DMS153 treated with DMSO at 0.1 percent for 48 hours (cell line): Measurements from ENCODE around the gene SYCP3.
"Not testable (repeated sequence)": the region's sequence is repeated elsewhere in the genome, so short reads cannot be mapped to it uniquely, and the experiment has no call there.

Source experiments
- DNase-seq: peaks from one replicate; lab custom pipeline; 2025; ENCODE audit not compliant: unreplicated experiment; lab: John Stamatoyannopoulos, UW

The SYCP3 gene

DNA sequence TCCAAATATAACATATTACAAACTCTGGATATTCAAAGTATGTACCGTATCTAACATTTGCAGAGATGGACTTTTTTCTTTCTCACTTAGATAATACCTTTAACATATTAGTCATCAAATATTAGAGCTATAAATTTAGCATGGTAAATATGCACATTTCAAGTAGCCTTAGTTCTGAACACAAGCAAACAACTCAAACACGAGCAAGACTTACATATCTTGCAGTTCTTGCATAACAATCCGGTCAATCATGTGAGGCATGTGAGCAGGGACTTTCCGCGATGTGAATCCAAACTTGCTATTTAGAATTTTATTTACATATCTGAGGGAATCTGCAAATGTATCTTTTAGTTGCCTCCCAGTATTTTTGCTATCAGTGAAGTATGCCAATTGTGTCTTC is 22.1 kb upstream of the SYCP3 start:
- no peak for DNase-seq

- no peak for DNase-seq
These were observed 20.3 kb upstream of the SYCP3 start for GRCh38 chr12:101759396-101760047.

DNA sequence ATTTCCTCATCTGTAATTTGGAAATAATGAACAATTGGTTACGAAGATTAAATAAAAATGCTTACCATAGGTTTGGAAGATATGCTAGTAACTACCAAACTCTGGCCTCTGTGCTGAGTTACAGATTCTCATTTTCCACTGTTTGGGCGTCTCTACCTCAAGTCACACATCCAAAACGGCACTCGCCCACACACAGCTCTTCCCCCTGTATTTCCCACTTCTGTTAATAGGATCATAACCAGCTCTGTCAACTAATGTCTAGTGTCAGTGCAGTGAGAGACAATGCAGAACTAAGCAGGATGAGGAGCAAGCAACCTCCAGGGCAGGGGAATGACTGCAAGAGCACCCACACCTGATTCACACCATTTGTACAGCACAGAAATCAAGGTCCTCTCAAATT is 10.9 kb upstream of the SYCP3 start:
- no peak for DNase-seq

DNA sequence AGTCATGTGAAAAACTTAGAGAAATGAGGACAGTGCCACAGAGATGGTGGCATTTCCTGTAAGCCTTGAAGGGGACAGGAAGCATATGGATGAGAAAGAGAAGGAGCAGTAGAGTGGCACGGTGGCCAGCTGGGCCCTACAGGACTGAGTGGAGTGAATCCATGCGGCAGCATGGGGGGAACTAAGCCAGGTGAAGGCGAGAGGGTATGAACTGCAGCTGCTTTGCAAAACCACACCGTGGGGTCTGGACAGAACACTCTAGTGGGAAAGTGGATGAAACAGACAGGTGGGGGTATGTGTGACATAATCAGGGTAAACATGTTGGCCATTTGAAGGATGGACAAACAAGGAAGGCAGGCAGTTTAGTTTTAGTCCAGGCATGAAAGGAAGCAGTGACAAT is 10.4 kb upstream of the SYCP3 start:
- no peak for DNase-seq

DNA sequence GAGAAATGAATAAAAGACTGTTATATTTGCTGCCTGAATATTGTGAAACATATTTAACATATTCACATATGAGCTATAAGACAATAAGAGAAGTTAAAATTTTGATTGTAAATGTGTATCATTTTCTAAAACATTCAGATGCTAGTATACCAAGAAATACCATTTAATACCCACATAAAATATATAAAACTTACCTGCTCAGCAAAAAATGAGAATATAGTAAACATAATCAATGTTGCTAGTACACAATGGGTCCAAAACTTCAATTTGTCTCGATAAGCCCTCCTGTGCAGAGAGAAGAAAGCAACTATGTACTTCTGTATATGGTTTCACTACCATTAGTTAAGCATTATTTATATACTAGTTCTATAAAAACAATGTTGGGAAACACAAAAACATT is 9.6 kb upstream of the SYCP3 start:
- DNase-seq = no peak

- DNase-seq = no peak
These were observed 8.4 kb upstream of the SYCP3 start for GRCh38 chr12:101747697-101748096.

DNA sequence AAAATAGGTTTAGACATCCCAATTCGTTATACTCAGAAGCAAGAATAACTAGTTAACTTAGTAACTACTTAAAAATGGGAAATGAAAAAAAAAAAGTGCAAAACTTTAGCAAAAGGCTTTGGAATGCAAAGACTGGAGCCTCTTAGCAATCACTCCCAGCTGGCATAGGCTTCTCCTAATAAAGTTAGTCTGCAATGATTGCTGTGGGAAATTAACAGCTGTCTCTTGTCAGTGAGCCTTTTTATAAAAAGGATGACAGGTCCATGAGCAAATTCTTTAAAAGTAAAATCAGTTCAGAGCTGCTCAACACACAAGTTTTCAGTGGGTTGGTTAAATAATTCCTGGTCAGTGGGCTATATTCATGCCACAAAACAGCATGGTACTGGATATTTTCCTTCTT is 7.4 kb upstream of the SYCP3 start:
- no peak for DNase-seq

DNA sequence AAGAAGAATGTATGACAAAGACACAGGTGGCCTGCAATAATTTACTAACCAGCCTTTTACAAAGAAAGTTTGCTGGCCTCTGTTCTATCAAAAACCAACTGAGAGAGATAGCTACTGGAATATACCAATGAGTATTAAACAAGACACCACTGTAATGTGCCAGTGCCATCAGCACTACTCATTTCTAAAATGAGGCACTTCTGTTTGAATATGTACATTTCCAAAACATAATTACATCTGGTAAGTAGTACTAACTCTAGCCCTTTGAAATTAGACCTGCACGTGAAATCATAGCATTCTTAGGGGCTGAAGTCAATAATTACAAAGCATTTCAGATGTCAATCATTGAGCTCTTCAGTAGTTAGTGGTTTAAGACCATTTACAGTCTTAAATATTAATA is 6.9 kb upstream of the SYCP3 start:
- DNase-seq = no peak

DNA sequence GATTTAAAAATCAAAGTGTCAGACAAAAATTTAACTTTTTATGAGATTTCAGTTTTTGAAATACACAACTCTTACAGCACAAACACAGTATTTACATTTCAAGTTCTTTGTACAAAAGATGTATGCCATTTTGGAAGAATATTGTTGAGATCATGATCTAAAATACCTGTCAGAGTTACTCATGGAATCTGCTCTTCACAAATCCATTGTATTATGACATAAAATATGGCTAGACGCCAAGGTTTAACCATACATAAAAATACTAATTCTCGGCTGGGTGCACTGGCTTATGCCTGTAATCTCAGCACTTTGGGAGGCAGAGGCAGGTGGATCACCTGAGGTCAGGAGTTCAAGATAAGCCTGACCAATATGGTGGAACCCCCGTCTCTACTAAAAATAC is 6.2 kb upstream of the SYCP3 start:
- DNase-seq = no peak

DNA sequence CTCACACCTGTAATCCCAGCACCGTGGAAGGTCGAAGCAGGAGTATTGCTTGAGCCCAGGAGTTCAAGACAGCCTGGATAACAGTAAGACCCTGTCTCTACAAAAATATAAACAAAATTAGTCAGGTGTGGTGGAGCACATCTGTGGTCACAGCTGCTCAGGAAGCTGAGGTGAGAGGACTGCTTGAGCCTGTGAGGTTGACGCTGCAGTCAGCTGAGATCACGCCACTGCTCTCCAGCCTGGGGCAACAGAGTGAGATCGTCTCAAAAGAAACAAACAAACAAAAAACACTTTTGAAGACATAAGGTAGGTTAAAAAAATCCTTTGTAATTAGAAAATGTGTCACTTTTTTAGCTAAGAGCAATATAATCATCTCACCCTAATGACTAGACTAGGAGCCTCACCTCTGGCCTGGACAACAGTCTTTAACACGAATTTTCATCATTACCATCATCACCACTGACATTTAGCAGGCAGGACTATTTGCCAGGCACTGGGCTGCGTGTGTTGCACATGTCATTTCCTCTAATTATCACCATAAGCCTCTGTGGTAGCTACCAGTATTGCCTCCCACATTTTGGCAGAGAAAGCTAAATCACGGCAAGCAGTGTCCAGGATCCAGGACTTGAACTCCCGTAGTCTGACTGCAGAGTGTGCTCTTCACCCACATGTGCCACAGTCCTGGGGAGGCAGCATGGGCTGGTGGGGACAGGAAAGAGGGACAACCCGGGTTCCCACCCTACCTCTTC is 4.6 kb upstream of the SYCP3 start:
- no peak for DNase-seq

GRCh38 chr12:101743242-101743641 is 4.0 kb upstream of the SYCP3 start:
- DNase-seq = no peak

- DNase-seq = no peak
These were observed 1.7 kb upstream of the SYCP3 start for GRCh38 chr12:101740980-101741379.

DNA sequence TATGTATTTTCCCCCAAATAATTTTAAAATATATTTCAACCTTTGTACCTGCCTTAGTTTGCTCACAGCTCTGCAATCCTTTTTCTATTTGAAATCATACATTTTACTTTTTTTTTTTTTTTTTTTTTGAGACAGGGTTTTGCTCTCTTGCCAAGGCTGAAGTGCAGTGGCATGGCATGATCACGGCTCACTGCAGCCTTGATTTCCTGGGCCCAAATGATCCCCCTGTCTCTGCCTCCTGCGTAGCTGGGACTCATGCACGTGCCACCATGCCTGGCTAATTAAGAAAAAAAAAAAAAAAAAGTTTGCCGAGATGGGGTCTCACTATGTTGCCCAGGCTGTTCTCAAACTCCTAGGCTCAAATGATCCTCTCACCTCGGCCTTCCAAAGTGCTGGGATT is 1.3 kb upstream of the SYCP3 start:
- no peak for DNase-seq

DNA sequence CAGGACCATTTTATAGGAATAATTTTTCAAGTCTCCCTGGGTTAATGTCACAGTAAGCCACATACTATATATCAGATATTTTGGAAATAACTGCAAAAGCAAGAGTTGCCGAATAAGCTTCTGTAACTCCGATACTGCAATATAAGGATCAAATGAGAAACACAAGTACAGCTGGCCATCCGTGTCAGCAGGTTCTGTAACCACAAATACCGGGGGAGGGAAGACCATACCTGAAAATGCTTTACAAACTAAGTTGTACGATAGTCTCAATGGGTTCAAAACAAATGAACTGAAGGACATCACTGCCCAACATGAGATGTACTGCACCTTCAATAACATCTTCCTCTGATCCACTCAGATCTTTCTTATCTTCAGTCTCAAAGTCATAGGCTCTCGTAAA is 1.8 kb downstream of the SYCP3 start:
- DNase-seq = no peak

DNA sequence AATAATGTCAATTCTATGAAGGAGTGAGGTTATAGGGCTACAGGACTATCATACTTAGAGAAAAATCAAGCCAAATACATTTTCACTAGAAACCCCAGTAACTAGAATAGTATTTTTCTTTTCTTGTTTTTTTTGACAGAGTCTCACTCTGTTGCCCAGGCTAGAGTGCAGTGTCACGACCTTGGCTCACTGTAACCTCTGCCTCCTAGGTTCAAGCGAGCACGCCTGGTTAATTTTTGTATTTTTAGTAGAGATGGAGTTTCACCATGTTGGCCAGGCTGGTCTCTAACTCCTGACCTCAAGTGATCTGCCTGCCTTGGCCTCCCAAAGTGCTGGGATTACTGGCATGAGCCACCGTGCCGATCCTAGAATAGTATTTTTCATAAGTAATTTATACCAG is 4.8 kb downstream of the SYCP3 start:
- DNase-seq = not testable (repeated sequence)

DNA sequence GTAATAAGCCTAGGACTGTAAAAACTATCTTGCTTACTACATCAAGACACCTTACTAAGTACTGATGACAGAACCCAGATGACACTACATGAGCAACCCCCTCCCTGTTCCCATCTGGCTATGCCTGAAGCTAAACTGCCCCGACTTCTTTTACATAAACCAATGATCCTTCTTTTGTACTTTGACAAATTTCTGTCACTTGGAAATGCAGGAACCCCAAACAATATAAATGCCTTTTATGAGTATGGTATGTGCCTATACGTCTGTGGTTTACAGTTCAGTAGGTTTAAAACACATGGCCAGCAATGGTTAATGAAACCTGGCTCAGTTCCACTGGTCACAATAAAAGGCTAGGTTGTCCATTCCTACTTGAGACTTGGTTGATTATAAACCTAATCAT is 6.1 kb downstream of the SYCP3 start:
- no peak for DNase-seq

DNA sequence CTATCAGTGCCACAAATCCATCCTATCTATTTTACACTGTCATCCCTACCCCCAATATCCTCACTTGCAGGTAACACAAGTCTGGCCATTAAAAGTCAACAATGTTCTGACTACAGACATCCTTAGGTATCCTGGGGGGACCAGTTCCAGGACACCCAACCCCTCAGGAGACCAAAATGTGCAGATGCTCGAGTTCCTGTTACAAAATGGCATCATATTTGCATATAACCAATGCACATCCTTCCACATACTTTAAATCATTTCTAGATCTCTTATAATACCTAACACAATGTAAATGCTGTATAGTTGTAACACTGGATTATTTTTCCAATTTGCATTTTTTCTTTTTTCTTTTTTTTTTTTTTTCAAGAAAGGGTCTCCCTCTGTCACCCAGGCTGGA is 6.9 kb downstream of the SYCP3 start:
- no peak for DNase-seq

DNA sequence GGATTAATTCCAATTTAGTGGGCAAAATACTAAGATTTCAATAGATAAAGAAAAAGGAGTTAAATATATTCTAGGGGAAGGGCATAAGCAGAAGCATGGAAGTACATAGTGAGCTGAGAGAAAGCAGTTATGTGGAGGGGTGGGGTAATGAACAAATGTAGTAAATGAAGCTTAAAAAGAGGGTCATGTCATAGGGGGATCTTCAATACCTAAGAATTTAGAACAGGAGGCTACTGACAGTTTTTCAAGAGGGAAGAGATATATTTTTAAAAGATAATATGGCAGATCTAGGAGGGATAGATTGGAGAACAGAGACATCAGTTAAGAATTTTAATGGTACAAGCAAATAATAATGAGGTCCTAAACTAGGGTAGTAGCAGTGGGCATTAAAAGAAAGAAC is 9.4 kb downstream of the SYCP3 start:
- DNase-seq = no peak

DNA sequence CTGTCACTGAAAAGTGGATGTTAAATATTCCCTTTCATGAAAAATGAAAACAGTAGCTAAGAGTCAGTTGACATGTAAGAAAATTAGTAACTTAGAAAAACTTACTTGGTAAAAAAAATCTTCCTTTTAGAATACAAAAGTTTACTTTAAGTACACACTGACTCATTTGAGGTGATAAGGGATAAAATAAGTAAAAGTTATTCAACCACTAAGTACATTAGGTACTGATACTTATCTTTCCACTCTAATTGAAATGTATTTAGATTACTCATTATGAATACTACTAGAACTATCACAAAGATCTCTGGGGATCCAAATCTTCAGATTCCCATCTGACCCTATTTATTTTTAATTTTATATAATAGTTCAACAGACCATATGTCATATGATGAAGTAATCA is 12.2 kb downstream of the SYCP3 start:
- no peak for DNase-seq

DNA sequence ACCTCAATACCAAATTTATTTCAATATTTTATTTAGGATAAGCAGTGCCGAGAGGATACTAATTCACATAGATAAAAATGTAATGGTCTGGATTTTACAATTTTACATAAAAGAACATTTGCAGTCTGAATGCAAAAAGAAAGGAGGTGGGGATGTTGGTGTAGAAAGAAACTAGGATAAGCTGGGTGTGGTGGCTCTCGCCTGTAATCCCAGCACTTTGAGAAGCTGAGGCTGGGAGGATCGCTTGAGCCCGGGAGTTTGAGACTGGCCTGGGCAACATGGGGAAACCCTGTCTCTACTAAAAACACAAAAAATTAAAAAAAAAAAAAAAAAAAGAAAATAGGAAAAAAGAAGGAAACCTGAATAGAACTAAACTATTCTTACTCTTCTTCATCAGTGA is 16.9 kb downstream of the SYCP3 start:
- no peak for DNase-seq

- DNase-seq = no peak
These were observed 19.1 kb downstream of the SYCP3 start for GRCh38 chr12:101720118-101720517.

- no peak for DNase-seq
These were observed 19.7 kb downstream of the SYCP3 start for GRCh38 chr12:101719566-101719965.

- no peak for DNase-seq
These were observed 24.3 kb downstream of the SYCP3 start for GRCh38 chr12:101714877-101715444.
